ENCODE results near the gene SCUBE1. TPM values are rescaled to one million over a fixed set of nuclear protein-coding genes. Genes with fewer than 3 reads are reported as not detected.

The SCUBE1 gene
- total RNA-seq, 1 donor from 2014 or later = 0.91 TPM

DNA sequence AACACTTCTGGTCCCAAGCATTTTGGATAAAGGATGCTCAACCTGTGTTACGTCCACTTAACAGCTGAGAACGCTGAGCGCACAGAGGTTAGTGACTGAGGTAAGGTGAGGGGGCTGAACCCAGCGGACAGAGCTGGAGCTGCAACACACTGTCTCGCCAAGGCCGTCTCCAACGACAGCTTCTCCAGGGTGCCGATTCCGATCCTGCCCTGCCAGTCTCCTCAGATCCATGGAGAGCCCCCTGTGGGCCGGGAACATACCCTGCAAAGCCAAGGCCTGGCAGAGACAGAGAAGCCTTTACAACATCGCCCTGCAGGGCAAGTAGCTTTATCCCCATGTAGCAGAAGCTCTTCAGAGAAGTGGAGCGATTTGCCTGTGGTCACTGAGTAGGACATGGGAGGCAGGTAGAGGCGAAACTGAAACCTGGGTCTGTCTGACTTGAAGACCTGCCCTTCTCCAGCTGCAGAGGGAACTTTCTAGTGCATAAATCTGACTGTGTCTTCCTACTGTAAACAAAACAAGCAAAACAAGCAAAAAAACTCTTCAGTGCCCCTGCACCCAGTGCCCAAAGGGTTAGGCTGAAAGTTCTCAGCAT lies 72.8 kb downstream of the SCUBE1 start:
- DNase-seq (ENCODE audit: extremely low spot score, unreplicated experiment) = no peak
- H3K36me3 Mint-ChIP-seq (ENCODE audit: unreplicated experiment) = no peaks in the 10 kb centered on the region
- peaks cover under 1% of the 10 kb centered on the region for H3K4me1 Mint-ChIP-seq (ENCODE audit: unreplicated experiment)
- H3K9me3 Mint-ChIP-seq (ENCODE audit: unreplicated experiment) = no peaks in the 10 kb centered on the region
- H3K27me3 Mint-ChIP-seq (ENCODE audit: unreplicated experiment) = peaks cover 34% of the 10 kb centered on the region
- H3K4me3 Mint-ChIP-seq (ENCODE audit: unreplicated experiment) = no peak overlapping the region
- TF ChIP-seq CTCF (IDR thresholded peaks at IDR 0.05) = peak; percentile 30
- H3K27ac Mint-ChIP-seq (ENCODE audit: unreplicated experiment) = no peak overlapping the region

DNA sequence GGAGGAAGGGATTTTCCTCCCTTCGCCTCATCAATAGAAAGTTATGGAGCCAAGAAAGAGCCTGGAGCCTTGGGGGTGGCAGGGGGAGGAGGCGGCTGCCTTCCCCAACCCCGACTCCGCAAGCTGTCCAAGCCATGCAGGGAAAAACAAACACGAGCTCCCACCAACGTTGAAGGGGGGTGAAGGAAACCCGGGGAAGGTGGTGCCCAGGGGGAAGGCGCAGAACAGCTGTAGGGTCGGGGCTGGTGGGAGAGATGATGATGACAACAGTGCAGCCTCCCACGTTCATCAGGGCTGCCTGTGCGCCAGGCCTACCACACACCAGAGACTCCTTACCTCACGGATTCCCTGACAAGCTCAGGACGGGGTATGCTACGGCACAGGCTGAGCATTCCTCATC lies 73.5 kb downstream of the SCUBE1 start:
- Mint-ChIP-seq H3K4me1 (ENCODE audit: unreplicated experiment) (peaks cover 2% of the 10 kb centered on the region), H3K9me3 (ENCODE audit: unreplicated experiment) (no peaks in the 10 kb centered on the region), H3K27ac (ENCODE audit: unreplicated experiment) (no peak overlapping the region), H3K27me3 (ENCODE audit: unreplicated experiment) (peaks cover 26% of the 10 kb centered on the region), H3K36me3 (ENCODE audit: unreplicated experiment) (no peaks in the 10 kb centered on the region), H3K4me3 (ENCODE audit: unreplicated experiment) (no peak overlapping the region)
- no peak for TF ChIP-seq CTCF (IDR thresholded peaks at IDR 0.05)
- no peak for DNase-seq (ENCODE audit: extremely low spot score, unreplicated experiment)

DNA sequence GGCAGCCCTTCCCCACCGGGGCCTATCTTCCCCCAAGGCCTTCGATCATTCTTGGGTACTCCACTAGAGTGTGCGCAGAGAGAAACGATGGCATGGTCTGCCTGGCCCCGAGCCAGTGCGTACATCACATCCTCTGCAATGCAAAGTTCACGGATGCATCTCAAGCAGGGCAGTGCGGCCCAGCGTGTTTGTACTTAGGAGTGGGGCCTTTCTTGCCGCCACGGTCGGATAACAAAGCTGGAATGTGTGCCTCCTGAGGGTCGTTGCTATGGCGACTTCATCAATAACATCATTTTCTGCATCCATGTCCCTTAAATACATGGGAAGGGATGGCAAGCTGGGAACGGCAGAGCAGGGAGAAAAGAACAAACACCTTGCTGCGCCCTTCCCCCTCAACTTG lies 73.9 kb downstream of the SCUBE1 start:
- DNase-seq (ENCODE audit: extremely low spot score, unreplicated experiment) = no peak
- TF ChIP-seq CTCF (IDR thresholded peaks at IDR 0.05) = no peak
- Mint-ChIP-seq H3K36me3 (ENCODE audit: unreplicated experiment) (no peaks in the 10 kb centered on the region), H3K9me3 (ENCODE audit: unreplicated experiment) (no peaks in the 10 kb centered on the region), H3K4me3 (ENCODE audit: unreplicated experiment) (no peak overlapping the region), H3K27ac (ENCODE audit: unreplicated experiment) (no peak overlapping the region), H3K27me3 (ENCODE audit: unreplicated experiment) (peaks cover 26% of the 10 kb centered on the region), H3K4me1 (ENCODE audit: unreplicated experiment) (peaks cover 5% of the 10 kb centered on the region)

DNA sequence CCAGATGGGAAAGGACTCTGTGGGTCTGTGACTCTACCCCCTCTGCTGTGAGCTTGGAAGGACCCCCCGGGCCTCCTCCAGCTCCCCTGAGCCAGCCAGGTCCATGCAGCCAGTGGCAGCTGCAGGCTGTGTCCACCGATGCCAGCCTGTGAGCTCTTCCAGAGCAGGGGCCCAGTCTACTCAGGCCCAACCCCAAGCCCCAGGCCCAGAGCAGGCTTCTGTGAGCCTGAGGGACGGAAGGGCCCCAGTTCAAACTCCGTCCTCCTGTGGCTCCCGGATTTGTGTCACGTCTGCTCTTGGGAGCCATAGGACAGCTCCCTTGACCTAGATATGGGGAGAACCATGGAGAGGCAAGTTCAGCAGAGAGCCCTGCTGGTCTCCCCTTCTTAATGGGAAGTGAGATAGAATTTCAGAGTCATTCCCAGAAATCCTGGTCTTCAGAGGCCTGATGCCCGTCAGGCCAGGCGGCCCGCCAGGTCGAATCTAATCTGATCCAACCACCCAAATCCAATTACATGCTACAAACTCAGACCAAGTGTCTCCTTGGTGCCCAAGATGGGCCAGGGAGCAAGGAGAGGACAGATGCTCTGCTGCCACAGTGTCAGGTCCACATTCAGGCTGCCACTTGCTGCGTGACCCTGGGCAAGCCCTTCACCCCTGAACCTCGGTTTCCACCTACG lies 75.1 kb downstream of the SCUBE1 start:
- peaks cover 17% of the 10 kb centered on the region for H3K4me1 Mint-ChIP-seq (ENCODE audit: unreplicated experiment)
- no peaks in the 10 kb centered on the region for H3K36me3 Mint-ChIP-seq (ENCODE audit: unreplicated experiment)
- no peak overlapping the region for H3K4me3 Mint-ChIP-seq (ENCODE audit: unreplicated experiment)
- no peak for TF ChIP-seq CTCF (IDR thresholded peaks at IDR 0.05)
- no peak overlapping the region for H3K27ac Mint-ChIP-seq (ENCODE audit: unreplicated experiment)
- H3K27me3 Mint-ChIP-seq (ENCODE audit: unreplicated experiment) = peaks cover 26% of the 10 kb centered on the region
- DNase-seq (ENCODE audit: extremely low spot score, unreplicated experiment) = no peak
- no peaks in the 10 kb centered on the region for H3K9me3 Mint-ChIP-seq (ENCODE audit: unreplicated experiment)

GRCh38 chr22:43267332-43267980 lies 75.7 kb downstream of the SCUBE1 start:
- TF ChIP-seq CTCF (IDR thresholded peaks at IDR 0.05) = no peak
- Mint-ChIP-seq H3K27ac (ENCODE audit: unreplicated experiment) (no peak overlapping the region), H3K4me1 (ENCODE audit: unreplicated experiment) (peaks cover 20% of the 10 kb centered on the region), H3K4me3 (ENCODE audit: unreplicated experiment) (no peak overlapping the region), H3K27me3 (ENCODE audit: unreplicated experiment) (peaks cover 26% of the 10 kb centered on the region), H3K9me3 (ENCODE audit: unreplicated experiment) (no peaks in the 10 kb centered on the region), H3K36me3 (ENCODE audit: unreplicated experiment) (no peaks in the 10 kb centered on the region)
- DNase-seq (ENCODE audit: extremely low spot score, unreplicated experiment) = no peak
